Endothelial cell of hepatic sinusoid (primary cell): Measurements from ENCODE around the gene NPHP4.
"Not testable (repeated sequence)": the region's sequence is repeated elsewhere in the genome, so short reads cannot be mapped to it uniquely, and the experiment has no call there.

ENCODE experiments used
- in situ Hi-C: cut with HindIII; loops from 2 replicates; pipeline ENCODE4 v1.10.0; 2017; ENCODE audit warnings: low sequenced_read_pairs

Gene NPHP4

GRCh38 chr1:5901841-5902240 is 90.4 kb downstream of the NPHP4 start:
- in situ Hi-C loops, result no loop called here

- in situ Hi-C loops, result no loop called here
These were observed 91.1 kb downstream of the NPHP4 start for GRCh38 chr1:5901150-5901549.

DNA sequence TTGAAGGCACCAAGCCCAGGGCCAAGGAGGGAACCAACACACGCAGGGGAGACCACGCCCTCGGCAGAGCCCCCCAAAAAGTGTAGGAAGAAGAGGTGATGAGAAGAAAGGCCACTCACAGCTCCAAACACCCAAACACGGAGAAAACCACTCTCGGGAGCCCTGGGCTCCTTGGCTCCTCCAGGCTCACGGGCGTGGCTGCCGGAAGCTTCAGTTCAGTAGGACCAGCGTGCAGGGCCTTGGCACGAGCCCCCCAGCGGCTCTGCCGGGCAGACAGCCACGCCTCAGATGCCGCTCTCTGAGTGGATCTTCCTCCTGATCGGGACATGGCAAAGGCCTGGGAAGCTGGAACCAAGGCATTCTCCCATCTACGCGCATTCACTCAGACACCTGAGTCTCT is 94.0 kb downstream of the NPHP4 start:
- in situ Hi-C loops, result no loop called here

DNA sequence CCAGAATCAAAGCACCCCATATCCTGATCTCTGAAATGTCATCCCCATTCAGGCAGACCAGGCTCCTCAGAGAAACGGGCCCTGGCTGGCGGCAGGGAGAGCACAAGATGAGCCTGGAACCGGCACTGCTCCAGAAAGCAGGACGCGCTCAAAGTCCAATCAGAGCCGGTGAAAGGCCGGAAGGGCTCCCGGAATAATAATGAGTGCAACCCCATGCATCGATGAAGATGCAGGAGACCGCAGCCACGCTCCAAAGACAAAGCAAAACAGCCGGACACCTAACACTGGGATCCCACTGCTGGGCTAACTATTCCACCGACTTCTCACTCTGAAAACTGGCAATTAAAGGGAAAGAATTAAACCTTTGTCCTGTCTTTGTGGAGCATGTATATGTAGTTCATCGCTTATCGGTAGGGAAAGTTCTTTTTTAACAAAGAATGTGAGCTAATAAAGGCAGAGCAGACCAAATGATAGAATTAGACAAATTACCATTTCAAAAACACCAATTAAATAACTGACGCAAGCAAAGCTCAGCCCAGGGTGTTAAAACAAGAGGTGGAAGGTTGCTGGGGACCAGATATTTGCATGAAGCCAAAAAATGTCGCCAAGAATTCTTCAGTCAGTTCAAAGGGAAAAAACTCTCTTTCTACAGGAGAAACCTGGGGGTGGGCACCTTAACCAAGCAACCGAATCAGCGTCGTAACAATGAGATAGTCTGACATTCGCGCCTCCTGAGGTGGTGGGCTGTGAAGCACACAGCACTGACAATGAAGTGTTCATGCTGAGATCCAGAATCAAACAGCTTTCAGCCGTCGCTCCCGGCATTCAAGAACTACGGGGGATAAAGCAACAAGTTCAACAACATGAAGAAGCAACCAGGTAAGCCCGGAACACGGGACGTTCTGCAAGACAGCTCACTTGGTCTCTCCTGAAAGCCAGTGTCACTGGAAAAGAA is 95.2 kb downstream of the NPHP4 start:
- in situ Hi-C loops, result no loop called here

GRCh38 chr1:5895446-5896406 is 96.5 kb downstream of the NPHP4 start:
- in situ Hi-C loops, result no loop called here

DNA sequence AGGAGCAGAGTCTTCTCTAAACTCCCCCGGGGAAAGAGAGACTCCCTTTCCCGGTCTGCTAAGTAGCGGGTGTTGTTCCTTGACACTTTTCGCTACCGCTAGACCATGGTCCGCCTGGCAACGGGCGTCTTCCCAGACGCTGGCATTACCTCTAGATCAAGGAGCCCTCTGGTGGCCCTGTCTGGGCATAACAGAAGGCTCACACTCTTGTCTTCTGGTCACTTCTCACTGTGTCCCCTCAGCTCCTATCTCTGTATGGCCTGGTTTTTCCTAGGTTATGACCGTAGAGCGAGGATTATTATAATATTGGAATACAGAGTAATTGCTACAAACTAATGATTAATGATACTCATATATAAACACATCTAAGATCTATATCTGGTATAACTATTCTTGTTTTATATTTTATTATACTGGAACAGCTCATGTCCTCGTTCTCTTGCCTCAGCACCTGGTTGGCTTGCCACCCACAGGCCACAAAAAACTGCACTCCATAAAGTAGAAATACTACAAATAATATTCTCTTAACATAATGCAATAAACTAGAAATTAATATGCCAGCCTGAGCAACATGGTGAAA is 98.4 kb downstream of the NPHP4 start:
- in situ Hi-C loops, result not testable (repeated sequence)

DNA sequence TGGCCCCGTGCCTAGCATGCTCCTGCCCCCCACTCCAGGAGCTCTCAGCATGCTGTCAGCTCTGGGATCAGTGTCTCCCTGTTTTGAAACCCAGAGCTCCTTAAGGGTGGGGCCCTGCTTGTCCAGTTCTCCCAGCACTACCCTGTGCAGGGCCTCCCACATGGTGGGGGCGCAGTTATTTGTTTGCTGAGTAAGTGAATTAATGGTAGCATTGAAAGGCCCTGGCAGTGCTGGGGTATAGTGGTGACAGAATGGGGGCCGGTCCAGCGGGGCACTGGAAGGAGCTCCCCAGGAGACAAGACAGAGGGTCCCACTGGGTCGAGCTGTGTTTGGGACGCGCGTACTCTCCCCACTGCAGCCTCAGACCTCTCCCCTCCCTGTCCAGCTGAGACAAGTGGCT is 99.9 kb downstream of the NPHP4 start:
- in situ Hi-C loops, result no loop called here

- in situ Hi-C loops, result no loop called here
These were observed 100.5 kb downstream of the NPHP4 start for GRCh38 chr1:5891736-5892135.

DNA sequence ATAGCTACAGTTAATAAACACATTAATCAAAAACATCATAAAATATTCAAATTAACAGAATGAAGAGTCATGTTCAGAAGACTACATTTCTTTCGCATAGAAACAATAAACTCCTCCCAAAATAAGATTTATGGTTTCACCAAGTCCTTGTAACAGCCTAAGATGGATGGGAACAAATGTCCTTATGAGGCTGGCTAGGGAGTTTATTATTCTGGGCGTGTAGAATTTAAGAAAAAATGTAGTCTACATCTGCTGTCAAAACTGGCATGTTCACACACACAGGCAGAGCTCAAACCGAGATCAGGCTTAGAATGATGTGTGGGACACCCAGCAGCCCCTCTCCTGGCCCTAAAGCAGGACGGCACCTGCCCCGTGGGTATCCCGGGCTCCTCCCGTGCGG is 101.1 kb downstream of the NPHP4 start:
- in situ Hi-C loops, result no loop called here

DNA sequence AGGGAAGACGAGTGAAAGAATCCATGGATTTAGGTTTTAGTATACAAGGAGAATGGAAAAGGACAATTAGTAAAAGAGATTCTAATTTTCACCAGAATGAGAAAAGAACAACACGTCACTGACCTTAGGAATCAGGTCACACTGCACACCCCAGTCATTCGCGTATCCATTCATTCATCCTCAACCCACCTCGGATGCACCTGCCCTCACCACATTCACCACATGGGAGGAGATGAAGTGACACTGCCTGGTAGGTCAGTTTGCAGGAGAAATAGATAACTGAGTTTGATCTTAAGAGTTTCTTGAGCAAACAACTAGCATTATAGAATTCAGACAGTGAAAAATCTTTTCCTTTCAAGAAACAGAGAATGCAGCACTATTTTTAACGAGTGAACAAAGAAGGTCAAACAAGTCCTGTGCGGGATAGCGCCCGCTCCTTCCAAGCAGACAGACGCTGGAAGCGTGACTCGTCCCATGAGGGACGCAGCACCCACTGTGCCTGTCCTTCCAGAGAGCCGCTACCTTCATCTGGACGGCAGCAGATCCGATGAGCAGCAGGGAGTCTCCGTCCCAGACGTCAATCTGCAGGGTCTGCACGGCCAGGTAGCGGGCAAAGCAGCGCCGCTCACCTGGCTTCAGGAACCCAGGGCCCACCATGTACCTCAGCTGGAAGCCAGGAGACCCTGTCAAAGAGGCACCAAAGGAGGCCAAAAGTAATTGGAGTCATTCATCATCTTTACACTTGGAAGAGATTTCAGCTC is 101.7 kb downstream of the NPHP4 start:
- in situ Hi-C loops, result no loop called here

DNA sequence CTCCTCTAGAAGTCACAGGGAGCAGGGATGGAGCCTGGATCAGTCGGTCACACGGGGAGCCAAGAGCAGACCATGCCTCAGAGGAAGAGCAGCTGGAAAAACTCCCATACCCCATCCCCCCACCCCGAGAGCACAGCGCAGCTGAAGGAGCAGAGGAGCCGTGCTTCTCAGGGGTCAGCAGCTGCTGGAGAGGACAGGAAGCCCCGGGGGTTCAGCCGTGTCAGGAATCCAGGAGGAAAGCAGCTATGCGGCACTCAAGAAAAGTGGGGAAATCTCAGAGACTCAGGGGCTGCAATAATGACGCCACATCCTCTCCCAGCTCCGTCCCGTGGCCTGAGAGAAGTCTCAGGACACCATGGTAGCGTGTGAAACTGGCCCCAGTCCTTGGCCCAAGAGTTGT is 102.3 kb downstream of the NPHP4 start:
- in situ Hi-C loops, result no loop called here

DNA sequence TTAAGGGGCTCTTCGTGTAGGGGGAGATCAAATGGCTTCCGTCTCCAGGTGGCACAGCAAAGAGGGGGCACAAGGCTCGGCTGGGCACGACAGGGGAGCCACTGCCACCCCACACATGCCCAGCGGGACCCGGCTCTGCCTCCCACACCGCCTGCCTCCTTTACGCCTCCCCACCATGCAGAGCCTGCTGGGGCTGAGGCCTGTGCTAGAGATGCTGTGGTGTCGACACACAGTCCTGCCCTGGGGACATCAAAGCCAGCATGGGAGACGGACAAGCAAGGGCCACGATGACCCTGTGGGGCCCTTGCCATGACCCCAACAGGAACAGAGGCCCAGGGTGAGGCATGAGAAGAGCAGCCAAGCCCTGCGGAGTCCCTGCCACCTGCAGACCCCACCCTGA is 102.8 kb downstream of the NPHP4 start:
- in situ Hi-C loops, result no loop called here

- in situ Hi-C loops, result no loop called here
These were observed 103.5 kb downstream of the NPHP4 start for GRCh38 chr1:5888606-5889211.

- in situ Hi-C loops, result no loop called here
These were observed 104.3 kb downstream of the NPHP4 start for GRCh38 chr1:5887971-5888361.

GRCh38 chr1:5887349-5887970 is 104.8 kb downstream of the NPHP4 start:
- in situ Hi-C loops, result no loop called here

DNA sequence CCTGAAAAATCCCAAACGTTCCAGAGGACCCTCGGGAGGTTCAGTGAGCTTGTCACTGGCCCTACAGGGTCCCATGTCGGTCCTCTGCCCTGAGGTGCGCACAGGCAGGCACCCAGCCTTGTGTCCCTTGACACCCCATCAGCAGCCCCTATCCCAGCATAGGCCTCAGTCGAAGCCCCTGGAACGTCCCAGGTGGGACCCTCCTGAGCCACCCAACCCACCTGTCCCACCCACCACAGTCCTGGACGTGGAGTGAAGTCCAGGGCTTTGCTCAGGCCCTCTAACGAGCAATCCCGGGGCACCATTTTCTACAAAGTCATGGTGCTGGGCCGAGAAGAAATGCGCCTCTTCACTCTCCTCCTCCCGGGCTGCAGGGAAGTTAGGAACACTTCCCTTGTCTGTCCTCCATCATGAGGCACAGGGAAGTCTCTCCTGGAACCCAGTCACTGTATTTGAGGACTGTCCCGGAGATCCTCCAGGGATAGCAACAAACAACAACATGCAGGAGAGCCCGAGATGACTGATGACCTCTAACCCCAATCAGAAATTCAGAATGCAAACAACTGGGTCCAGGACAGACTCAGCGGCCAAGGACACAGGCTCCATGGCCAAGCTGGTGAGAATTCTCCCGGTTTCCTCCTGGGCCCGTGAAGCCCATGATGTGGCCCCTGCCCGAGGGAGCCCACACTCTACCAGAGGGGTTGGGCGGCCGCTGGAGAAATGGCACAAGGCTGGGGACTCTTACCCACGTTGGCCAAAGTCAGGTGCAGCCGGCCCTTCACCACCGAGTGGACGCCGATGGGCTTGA is 105.5 kb downstream of the NPHP4 start:
- in situ Hi-C loops, result no loop called here

GRCh38 chr1:5886140-5886483 is 106.1 kb downstream of the NPHP4 start:
- in situ Hi-C loops, result no loop called here

- in situ Hi-C loops, result no loop called here
These were observed 106.6 kb downstream of the NPHP4 start for GRCh38 chr1:5885471-5886139.
